Measurements from ENCODE around the gene TTC22.

DNA sequence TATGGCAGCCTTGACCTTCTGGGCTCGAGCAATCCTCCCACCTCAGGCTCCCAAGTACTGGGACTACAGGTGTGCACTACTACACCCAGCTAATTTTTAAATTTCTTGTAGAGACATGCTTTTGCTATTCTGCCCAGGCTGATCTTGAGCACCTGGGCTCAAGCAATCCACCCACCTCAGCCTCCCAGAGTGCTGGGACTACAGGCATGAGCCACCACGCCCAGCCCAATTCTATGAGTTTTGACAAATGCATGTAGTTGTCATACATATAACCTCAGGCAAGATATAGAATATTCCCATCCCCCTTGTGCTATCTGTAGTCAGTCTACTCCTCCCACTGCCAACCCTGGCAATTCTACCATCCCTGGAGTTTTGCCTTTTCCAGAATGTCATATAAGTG lies 38.7 kb upstream of the TTC22 start:
- TF ChIP-seq, protein P1, sequence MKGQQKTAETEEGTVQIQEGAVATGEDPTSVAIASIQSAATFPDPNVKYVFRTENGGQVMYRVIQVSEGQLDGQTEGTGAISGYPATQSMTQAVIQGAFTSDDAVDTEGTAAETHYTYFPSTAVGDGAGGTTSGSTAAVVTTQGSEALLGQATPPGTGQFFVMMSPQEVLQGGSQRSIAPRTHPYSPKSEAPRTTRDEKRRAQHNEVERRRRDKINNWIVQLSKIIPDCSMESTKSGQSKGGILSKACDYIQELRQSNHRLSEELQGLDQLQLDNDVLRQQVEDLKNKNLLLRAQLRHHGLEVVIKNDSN (IDR thresholded peaks at IDR 0.05), result no peak
- TF ChIP-seq REST (IDR thresholded peaks at IDR 0.05; ENCODE audit: low read depth), result no peak
- no peak for TF ChIP-seq CREB1 (IDR thresholded peaks at IDR 0.05; ENCODE audit: low read depth)
- TF ChIP-seq CEBPB (IDR thresholded peaks at IDR 0.05), result no peak
- no peak for TF ChIP-seq TAF1 (IDR thresholded peaks at IDR 0.05; ENCODE audit: low read depth)
- TF ChIP-seq YY1 (IDR thresholded peaks at IDR 0.05; ENCODE audit: low read depth), result no peak
- no peak for TF ChIP-seq EP300 (IDR thresholded peaks at IDR 0.05; ENCODE audit: borderline replicate concordance)
- no peak for TF ChIP-seq FOXM1 (IDR thresholded peaks at IDR 0.05; ENCODE audit: borderline replicate concordance, low read depth)
- TF ChIP-seq RAD21 (IDR thresholded peaks at IDR 0.05; ENCODE audit: low read depth), result no peak
- TF ChIP-seq ZBTB7A (IDR thresholded peaks at IDR 0.05; ENCODE audit: low read depth), result no peak
- no peak for TF ChIP-seq TEAD4 (IDR thresholded peaks at IDR 0.05)

Data from Ishikawa (cell line).